GM21423 (cell line): Measurements from ENCODE around the gene REEP3.

Source experiments
- ATAC-seq: cut with Tn5 transposase; IDR thresholded peaks from one replicate; pipeline ENCODE4 v1.9.1; 2021; ENCODE audit warnings: mild to moderate bottlenecking, moderate library complexity; ENCODE audit not compliant: unreplicated experiment

REEP3 gene

GRCh38 chr10:63584725-63585035 is 63.5 kb downstream of the REEP3 start:
- no peak for ATAC-seq

DNA sequence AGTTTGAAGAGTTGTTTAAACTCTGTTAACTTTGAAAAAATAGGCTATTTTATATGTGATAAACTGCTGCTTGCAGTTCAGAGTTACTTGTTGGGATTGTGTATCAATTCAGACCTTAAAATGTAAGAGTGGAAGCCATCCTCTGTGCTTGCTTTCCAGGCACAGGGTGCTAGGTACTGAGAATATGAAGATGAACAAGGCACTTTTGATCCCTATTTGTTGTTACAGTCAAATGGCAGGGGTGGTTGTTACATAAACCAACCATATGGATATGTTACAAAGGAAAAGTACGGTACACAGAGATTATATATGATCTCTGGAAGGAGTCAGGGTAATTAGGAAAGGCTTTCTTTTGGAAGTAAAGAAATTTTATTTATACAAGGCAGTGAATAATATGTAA is 63.8 kb downstream of the REEP3 start:
- no peak for ATAC-seq

DNA sequence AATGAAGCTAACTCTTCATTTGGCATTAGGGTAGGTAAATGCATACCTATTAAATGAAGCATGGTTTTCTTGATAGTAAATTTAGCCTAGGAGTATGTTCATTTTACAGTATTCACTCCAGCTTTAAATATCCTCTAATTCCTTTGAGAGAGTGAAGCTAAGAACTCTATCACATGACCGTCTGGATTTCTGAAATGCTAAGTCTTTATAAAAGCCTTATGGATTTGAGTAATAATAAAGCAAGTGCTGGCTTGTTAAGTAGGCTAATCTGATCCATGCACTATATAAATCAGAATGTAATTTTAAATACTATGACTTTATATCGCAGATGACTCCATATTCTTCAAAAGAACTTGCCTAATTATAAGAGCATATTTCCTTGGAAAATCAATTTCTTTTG is 64.8 kb downstream of the REEP3 start:
- ATAC-seq, result no peak

DNA sequence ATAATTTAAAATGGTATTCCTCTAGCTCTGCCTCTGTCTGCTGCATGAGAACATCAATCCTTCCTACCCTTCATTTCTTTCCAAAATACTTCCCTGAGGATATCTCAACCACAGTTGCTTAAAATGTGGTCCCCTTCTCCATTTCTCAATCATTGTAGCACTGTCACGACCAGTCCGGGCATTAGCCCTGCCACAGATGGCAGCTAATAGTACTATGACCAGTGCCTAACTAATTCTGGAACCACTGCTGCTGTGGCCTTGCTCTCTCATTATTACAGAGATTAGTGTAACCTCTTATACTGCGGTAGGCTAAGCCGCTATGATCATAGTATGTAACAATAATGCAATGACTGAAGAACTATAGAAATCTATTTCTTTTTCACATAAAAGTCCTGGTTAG is 66.0 kb downstream of the REEP3 start:
- ATAC-seq, result no peak

- ATAC-seq, result no peak
Observed at GRCh38 chr10:63588436-63589167, 67.4 kb downstream of the REEP3 start.

DNA sequence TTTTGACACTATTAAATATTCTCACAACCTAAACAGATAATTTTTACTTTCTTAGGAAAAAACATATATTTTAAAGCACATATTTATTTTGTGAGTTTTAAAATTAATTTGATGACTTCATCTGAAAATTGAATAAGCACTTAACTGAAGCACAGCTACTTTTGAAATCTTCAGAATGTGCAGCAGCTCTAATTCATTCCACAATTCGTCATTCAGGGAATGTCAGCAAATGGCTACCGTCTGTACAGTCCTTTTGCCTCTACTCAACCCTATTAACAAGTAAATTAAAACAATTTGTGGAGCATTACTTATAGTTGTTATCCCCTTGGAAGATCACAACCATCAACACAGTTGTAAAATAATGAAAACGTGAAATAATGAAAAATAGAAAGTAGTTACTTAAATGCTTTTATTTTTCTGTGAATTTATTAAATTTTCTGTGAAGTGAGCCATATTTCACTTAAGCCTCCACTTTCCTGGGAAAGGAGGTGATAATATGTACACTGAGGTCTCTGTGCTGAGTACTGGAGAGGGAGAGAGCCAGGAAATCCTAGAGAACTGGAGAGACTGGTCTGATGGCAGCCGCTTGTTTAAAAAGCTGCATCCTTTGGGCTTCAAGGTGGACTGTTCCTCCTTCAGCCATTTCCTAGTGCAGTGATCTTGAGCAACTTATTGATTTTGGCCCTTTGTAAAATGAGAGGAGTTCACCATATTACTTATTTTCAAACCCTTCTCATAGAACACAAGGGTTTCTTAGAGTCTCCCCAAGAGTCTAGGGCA is 70.6 kb downstream of the REEP3 start:
- no peak for ATAC-seq

DNA sequence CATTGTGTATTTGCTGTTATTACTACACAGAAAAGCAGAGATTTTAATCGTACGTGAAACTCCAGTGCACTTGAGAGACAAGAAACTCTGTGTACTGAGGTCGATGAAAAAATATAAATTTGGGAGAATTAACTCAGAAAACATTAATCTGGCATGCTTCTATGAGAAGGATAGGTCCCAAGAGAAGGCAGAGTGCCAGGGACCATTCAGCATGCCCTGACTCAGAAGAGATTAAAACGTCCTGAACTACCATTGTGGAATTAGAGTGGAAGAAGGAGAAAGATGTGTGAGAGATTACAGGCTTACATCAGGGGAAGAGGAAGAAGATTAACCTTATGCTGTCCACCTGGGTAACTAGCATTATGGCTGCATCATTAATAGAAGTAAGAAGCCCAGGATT is 72.4 kb downstream of the REEP3 start:
- ATAC-seq, result no peak

- ATAC-seq, result no peak
Observed at GRCh38 chr10:63595072-63595471, 73.9 kb downstream of the REEP3 start.

DNA sequence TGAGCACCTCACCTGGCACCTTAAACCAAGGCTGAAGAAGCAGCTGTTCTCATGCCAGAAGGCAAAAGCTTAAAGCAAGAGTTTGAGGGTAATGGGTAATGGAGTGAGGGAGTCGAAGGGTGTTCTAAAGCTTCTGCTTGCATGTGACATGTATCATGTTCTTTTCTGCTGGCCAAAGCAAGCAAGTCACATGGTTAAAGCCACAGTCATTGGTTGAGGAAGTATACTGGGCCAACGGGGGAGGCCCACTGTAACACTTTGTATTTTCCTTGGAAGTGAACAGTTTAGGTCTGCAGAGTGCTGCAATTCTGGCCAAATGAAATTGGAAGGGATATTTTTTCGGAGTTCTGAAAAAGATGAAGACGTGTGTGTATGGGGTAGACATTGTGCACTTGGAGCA is 75.7 kb downstream of the REEP3 start:
- no peak for ATAC-seq

DNA sequence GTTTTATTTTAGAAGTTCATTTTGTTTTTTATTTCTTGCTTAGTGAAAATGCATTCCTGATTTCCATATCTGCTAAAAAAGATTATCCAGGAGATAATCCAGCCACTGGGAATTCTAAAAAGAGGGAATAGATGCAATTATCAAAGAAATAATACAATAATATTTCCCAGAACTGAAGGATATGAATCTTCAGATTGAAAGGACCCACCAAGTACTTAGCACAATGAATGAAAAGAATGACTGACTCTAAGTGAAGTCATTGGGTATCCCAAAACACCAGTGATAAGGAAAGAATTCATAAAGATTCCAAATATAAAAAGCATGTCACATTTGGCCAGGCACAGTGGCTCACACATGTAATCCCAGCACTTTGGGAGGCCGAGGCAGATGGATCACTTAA is 79.3 kb downstream of the REEP3 start:
- no peak for ATAC-seq

DNA sequence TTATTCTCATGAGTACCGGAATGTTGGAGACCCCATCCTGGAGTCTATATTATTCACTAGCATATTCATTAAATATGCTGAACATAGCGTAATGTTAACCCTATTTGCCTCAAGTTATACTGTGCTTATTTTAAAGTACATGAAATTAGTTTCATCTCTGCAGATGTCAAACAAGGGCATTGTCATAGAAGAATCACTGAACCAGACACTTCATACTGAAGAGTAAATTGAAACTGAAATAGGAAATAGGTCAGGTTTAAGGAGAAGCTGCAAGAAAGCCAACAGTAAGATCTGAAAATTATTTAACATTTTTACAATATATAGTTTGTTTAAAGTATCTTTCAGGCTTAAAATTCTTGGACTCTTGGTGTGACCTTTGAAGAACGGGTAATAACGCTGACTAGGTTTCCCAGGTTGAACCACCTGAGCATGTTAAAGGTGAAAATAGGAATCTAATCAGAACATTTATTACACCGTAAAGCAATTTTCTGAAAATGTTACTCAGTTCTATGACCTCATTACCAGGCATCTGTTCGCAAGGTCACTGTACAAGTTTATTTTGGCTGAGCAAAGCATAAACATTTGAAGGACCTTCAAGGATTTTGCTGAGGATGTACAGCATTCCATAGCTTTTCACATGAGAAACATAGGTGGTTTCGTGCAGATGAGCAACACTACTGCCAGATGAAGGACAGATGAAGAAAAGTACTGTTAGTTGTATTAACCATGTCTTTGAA is 82.7 kb downstream of the REEP3 start:
- peak; percentile 69 for ATAC-seq

DNA sequence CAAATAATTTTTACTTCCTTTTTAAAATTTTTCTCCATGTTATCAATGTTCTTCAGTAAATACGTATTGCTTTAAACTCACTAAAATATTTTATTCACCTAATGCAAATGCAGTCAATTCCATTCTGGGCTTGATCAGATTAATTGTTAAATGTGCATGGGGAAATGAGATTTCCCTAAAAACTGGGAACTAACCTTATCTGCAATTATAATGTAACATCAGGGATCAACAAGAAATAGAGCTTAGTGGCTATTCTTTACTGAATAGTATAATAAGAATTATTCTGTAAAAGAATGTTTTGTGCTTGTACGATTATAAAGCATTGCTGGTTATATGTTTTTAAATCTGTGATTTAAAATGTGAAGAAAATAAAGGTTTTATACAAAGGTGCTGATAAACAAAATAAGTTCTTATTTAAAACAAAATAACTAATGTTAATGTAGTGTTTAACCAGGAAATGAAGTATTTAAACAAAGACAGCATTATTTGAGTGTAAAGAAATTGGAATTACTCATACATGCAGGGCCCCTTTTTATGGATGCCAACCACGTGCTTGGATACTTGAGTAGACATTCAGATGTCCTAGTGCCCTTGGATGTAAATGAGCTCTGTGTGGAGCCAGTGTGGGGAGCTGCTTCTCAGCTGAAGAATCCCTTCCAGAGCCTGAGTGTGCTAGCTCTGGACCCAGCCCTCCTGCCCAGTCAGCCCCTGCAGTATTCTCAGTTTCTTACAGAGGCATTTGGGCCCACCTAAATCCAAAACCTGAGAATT is 84.2 kb downstream of the REEP3 start:
- no peak for ATAC-seq

DNA sequence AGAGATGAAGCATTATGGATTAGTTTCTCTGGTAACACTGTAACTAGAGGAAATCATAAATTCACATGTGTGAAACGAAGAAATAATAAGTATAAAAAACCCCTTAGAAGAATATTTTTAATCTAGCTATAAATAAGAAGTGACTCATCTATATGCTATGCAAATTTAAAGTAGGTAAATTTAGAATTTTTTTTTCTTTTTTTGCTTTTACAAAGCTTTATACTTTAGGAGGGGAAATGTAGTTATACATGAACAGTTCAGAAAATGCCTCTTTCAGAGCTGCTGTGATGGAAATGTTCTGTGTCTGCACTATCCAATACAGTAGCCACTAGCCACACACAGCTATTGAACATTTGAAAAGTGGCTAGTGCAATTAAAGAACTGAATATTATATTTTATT is 87.3 kb downstream of the REEP3 start:
- ATAC-seq, result no peak

DNA sequence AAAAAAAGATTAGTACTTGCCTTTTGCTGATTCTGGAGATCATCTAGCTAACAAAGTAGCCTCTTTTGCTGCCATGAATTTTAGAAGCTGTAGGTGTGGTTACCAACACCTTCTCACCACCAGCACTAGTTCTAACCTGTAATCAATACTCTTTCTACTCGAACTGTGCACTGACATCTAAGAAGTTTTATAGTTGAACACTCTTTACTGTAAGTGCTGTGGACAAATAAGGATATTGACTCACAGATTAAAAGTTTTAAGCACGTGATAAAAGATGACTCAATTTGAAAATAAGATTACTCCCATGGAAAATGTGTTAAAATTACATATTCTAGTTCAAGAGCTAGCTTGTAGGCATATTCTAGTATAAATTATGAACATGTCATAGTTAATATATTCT is 89.9 kb downstream of the REEP3 start:
- ATAC-seq, result no peak

- no peak for ATAC-seq
Observed at GRCh38 chr10:63614371-63614891, 93.2 kb downstream of the REEP3 start.

DNA sequence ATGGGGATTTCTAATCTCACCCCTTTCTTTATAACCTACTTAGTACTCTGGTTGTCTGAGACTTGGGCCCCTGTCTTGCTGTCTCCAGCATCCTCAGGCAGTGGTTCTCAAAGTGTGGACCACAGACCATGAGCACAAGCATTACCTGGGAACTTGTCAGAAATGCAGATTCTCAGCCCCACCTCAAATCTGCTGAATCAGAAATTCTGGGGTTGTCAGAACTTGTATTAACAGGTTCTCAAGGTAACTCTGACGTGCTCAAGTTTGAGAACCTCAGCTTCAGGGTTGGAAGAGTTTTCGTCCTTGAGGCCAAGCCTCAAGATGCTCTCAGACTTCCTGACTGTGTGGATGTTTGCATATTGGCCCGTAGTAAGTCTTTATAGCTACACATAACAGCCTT is 97.4 kb downstream of the REEP3 start:
- no peak for ATAC-seq

DNA sequence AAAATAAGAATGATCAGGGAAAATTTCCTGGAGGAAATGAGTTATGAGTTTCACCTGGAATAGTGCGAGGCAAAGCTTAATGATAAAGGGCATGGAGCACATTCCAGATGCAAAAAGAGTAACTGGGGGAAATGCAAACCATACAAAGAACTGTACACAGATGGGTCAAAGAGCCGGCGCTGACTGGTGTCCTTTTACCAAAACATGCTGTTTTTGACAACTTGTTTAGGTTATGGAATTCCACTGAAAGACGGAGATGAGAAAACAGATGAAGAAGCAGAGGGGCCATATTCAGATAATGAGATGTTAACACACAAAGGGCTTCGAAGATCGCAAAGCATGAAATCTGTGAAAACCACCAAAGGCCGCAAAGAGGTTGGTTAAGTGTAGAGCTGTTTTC is 98.2 kb downstream of the REEP3 start:
- ATAC-seq, result no peak

GRCh38 chr10:63622097-63622496 is 100.9 kb downstream of the REEP3 start:
- ATAC-seq, result no peak

DNA sequence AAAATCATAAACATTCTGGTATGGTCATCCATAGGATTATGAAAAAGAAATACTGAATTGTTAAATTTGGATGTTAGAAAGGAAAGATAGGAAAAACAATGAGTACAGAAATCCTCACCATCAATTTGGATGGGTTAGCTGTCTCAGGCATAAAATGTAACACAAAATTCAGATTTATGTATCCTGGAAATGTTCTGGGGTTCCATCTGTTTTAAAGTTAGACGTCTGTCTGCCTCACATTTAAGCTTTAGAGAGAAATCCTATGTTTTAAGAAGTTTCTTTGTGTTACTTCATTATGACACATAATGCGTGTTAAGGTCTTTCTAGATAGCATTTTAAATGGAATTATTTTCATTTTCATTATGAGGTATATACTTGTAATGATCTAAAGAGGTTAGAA is 103.5 kb downstream of the REEP3 start:
- ATAC-seq, result no peak

DNA sequence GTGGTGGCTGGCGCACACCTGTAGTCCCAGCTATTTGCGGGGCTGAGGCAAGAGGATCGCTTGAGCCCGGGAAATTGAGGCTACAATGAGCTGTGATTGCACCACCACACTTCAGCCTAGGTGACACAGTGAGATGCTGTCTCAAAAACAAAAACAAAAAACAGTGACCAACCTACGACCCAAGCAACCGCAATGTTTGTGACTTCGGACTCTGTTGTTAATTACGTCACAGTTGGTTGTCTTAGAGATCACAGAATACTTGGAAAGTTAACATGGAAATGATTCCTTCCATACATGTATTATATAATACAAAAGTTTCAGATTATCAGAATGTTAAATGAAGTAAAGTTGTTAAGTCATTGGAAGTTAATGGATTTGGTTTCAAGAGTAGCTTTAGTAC is 106.2 kb downstream of the REEP3 start:
- ATAC-seq, result no peak

GRCh38 chr10:63627881-63628296 is 106.7 kb downstream of the REEP3 start:
- ATAC-seq, result no peak
